Stimulated activated CD8-positive, alpha-beta memory T cell treated with anti-CD3 and anti-CD28 coated beads, Interleukin-15, amount 100 ng/mL, for 24 hours (primary cell): Measurements from ENCODE around the gene ADCK1.
"Not testable (repeated sequence)": the region's sequence is repeated elsewhere in the genome, so short reads cannot be mapped to it uniquely, and the experiment has no call there.

Experiments used
- DNase-seq: peaks from one replicate; pipeline ENCODE4 v3.0.0-alpha.2; 2020; ENCODE audit warnings: low read depth

ADCK1 gene

DNA sequence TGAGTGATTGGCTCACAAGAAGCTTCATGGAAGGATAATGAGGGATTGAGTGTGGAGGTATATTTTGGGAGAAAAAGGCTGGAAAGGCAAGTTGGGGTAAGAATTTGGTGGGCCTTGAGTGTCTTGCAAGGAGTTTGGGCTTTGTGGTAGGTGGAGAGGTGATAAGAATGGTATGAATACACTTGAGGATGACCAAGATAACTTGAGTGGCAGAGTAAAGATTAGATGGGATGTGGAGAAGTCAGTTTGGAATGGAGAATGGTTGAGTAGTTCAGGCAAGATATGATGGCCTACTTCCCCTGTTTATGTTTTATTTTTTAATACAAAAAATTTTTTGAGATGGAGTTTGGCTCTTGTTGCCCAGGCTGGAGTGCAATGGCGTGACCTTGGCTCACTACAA lies 9.1 kb downstream of the ADCK1 start:
- no peak for DNase-seq

DNA sequence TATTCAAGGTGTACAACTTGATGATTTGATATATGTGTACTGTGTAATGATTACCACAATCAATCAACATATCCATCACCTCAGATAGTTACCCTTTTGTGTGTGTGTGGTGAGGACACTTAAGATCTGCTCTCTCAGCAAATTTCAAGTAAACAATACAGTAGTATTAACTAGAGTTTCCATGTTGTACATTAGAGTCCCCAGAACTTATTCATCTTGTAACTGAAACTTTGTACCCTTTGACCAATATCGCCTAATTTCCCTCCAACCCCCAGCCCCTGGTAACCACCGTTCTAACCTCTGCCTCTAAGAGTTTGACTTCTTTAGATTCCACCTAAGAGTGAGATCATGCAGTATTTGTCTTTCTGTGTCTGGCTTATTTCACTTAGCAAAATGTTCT lies 12.1 kb downstream of the ADCK1 start:
- DNase-seq = no peak

DNA sequence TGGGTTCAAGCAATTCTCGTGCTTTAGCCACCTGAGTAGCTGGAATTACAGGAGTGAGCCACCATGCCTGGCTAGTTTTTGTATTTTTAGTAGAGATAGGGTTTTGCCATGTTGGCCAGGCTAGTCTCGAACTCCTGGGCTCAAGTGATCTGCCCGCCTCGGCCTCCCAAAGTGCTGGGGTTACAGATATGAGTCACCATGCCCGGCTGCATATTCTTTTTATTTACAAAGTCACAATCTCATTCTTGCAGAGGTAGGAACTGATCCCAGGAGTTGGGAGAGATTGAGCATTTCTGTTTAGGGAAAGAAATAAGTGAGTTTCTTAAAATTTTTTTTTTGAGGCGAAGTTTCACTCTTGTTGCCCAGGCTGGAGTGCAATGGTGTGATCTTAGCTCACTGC lies 12.8 kb downstream of the ADCK1 start:
- DNase-seq = not testable (repeated sequence)

DNA sequence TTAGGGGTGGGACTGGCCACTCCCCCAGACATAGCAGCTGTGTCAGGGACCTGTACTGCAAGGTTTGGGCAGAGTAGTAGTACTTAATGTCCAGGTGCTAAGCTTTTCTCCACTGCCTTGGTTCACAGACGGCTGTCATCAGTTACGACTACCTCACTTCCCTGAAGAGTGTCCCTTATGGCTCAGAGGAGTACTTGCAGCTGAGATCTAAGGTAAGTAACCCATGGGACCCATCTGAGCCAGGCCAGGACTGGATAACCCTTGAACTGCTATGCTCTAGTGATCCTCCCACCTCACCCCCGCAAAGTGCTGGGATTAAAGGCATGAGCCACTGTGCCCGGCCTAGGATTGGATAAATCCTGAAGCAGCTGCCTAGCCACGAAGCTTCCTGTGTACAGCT lies 22.4 kb downstream of the ADCK1 start:
- no peak for DNase-seq

DNA sequence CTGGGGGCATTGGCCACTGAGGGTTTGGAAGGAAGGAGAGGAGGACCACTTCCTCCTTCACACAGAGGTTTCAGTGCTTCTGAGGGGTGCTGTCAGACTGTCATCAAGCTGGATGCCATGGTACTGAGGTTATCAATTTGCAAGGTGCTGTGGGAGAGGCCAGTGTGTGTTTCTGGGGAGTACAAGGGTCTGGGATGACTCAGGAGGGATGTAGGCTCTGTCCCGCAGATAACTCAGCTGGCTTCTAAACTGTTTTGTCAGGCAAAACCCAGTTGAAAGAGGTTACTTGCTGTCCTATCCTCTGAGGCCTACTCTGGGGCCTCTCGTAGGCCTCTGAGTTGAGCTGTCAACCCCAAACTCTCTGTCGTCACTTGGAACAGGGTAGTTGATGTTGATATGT lies 22.8 kb downstream of the ADCK1 start:
- no peak for DNase-seq

DNA sequence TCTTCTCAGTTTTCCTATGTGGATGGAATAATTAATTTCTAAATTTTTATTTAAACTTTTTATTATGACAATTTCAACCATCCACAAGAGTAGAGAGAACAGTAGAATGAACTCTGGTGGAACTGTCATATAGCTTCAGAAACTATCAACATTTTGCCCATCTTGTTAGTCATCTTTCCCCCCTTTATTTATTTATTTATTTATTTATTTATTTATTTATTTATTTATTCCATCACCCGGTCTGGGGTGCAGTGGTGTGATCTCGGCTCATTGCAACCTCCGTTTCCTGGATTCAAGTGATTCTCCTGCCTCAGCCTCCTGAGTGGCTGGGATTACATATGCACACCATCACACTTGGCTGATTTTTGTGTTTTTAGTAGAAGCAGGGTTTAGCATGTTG lies 23.5 kb downstream of the ADCK1 start:
- DNase-seq = no peak

DNA sequence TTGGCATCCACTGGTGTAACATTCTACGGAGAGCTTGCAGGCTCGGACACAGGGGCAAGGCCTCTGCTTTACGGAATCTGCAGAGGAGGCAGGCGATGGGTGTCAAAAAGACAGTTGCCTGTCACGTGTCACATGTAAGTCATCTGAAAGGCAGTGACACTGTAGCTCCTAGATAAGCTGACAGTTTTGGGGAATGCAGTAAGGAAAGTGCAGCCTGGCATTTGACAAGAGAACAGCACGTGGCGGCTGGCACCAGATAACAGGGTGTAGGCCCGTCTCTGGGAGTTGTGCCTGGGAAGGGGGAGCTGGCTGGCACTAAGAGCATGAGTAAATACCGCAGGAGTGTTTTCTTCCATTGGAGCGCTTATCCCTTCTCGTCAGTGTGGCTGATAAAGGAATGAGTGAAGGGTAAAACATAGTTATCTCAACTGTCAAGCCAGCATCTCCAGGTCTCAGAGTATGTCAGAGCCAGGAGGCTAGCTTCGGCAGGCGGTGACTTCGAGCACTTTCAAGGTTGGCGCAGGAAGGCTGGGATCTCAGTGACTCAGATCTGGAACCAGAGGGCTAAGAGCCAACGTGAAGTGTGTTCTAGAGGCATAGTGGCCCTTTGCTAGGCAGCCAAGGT lies 26.1 kb downstream of the ADCK1 start:
- DNase-seq = no peak

DNA sequence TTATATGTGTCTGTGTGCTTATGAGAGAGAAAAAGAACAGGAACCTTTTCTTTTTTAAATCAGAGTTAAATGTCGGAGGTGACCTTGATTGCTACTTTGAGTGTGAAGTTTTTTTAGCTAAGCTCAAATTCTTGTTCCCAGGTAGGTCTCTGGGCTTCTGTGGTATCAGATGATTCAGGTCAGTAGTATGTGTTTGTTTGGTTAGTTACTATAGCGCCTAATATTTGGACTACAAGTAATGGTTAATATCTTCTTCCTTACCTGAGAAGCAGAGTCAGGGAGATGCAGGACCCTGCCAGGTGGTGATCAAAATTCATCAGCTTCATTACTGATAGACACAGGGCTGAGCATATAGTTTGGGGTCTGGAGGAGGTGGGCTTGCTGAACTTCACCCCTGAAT lies 30.8 kb downstream of the ADCK1 start:
- no peak for DNase-seq

DNA sequence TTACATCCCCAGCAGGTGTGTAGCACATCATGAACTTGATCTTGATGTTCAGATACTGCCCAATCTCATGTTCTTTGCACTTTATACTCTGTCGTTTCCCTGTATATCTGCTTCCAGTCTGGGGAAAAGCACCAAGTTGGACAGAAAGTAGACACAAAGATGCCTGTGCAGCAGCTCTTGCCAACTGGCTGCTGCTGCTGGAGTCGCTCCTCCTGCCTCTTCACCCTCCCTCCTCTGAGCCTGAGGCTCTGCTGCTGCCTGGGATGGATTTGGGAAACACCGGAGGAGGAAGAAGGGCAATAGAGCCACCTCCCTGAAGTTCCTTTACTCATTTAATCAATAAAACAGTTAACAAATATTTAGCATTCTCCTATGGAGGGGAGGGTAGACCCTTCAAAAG lies 32.4 kb downstream of the ADCK1 start:
- DNase-seq = no peak

DNA sequence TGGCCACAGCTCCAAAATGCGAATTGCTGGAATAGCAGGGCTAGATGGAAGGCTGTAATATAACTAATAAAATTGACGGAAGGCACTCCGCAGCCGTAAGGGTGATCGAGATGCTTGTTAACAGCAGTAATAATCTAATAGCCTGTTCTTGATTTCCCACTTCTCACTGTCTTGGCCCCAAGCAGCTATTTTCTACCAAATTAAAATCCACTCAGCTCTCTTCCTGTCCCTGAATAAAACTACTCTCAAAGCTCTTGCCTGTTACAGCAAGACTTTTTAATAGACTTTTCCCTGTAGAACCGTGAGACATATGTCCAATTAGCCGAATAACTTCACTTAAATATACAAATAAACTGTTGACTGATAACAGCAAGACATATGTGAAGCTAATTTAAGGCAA lies 38.0 kb downstream of the ADCK1 start:
- no peak for DNase-seq

DNA sequence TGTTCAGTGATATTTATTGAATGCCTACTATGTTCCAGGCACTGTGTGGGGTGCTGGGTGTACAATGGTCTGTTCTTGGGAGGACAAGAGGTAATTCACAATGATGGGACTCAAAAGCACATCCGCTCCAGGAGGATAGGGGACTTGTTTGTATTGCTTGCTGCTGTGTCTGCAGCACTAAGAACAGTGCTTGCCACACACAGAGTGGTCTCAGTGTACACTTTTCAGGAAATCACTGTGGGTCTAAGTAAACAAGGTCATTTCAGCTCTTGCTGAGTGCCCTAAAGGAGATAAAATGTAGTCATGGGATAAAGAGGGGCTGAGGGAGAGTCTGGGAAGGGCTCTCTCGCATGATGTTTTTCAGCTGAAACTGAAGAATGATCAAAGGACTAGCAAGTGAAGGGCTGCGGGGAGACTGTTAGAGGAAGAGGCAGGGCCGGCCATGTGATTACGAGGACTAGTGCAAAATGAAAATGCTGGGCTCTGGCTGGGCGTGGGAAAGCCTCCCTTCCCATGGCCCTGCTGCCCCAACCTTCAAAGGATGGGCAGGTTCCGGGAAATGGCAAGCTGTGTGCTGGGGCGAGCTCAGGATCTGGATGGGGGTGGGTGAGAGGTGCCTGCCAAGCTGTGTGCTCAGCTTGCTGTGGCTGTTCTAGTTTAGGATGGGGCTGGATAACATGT lies 39.1 kb downstream of the ADCK1 start:
- DNase-seq = no peak

DNA sequence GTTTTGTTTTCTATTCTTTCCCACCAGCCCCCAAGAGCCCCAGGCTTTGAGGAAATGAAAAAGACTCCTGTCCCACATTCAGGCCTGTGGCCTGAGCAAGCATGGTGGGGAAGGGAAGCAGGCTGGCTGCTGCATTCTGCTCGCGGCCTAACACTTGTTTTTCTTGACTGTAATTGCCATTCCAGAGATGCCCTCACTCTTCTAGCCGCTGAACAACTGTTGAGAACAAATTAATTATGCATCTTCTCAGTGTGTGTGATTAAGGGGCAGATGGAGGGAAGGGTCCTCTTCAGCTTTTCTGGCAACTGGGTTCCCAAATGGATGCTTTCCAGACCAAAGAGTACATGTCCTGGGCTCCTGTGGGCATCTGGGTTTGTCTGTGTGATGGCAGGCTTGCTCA lies 43.3 kb downstream of the ADCK1 start:
- no peak for DNase-seq

DNA sequence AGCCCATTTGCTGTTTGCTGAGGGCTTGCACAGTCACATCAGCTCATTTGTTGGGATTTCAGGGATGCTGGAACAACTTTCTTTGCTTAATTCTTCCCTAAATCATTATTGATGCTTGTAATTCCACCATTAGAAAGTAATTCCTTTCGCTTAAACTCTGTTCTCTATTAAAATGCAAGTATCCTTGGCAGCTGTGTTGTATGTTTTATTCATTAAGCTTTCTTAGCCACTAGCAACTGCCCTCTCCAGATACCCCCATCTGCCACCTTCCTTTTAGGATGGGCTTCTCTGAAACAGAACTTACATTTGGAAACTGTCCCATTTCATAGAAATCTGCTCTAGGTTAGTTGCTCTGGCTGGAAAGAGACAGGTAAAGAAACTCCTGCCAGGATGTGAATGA lies 43.7 kb downstream of the ADCK1 start:
- DNase-seq = no peak

DNA sequence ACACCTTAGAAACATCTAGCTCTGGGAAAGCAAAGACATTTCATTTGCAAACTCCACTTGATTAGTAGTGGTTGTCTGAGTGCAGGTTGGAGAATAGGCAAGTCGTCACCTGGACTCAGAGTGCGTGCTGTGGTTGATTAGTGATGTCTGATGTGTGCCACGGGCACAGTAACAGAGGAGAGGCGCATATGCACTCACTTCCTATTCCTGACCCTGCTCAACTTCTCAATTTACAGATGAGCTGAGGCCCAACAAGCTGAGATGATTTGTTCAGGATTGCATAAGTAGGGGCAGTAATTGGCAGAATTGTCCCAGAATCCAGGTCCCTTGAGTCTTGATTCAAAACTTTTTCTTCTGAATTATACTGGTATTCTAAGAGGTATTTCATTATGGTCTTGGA lies 44.9 kb downstream of the ADCK1 start:
- DNase-seq = no peak

DNA sequence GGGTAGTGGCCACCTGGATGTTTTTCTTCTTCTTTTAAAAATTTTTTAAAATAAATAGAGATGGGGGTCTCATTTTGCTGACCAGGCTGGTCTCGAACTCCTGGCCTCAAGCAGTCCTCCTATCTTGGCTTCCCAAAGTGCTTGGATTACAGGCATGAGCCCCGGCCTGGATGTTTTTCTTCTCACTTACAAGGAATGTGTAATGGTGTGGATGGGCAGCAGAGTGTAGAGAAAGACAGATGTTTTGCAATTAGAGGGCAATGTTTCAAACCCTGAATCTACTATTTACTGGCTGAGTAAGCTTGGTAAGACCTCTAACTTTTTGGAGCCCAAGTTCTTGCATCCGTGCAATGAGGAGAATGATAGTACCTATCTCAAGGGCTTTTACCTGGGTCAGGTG lies 48.1 kb downstream of the ADCK1 start:
- no peak for DNase-seq

DNA sequence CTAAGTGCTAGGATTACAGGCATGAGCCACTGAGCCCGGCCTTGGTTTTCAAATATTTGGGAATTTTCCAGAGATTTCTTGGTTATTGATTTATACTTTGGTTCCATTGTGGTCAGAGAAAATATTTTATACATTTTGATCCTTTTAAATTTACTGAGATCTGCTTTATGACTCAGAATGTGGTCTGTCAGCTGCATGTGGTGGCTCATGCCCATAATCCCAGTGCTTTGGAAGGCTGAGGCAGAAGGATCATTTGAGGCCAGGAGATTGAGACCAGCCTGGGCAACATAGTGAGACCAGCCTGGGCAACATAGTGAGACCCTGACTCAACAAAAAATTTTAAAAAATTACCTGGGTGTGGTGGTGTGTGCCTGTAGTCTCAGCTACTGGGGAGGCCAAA lies 49.8 kb downstream of the ADCK1 start:
- no peak for DNase-seq

DNA sequence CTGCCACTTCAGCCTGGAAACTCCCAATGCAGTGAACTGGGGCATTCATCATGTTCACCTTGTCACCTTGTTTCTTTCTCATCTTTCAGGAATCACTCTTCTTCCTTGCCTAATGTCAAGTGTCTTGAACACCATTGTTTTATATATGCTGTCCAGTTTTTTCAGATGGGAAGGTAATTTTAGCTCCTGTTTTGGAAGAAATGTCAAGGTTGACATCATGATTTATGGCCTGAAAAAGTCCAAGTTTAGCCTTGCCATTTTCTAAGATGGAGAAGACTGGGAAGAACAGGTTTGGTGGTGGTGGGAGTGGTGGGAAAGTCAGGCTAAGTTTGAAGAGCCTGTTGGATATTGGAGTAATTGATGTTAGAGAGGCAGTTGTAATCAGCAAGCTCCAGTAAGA lies 54.0 kb downstream of the ADCK1 start:
- no peak for DNase-seq

DNA sequence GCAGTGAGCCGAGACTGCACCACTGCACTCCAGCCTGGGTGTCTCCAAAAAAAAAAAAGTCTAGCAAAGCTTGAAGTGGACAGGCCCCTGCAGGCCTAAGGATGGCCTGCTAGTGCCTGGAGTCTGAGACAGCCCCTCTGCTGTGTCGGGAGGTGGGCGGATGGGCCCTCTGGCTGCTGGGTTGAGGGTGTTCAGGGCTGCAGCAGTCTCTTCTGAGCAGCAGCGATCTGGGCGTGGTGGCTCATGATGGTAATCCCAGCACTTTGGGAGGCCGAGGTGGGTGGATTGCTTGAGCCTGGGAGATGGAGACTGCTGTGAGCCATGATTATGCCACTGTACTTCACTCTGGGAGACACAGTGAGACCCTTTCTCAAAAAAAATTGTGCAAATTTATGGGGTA lies 57.0 kb downstream of the ADCK1 start:
- no peak for DNase-seq

DNA sequence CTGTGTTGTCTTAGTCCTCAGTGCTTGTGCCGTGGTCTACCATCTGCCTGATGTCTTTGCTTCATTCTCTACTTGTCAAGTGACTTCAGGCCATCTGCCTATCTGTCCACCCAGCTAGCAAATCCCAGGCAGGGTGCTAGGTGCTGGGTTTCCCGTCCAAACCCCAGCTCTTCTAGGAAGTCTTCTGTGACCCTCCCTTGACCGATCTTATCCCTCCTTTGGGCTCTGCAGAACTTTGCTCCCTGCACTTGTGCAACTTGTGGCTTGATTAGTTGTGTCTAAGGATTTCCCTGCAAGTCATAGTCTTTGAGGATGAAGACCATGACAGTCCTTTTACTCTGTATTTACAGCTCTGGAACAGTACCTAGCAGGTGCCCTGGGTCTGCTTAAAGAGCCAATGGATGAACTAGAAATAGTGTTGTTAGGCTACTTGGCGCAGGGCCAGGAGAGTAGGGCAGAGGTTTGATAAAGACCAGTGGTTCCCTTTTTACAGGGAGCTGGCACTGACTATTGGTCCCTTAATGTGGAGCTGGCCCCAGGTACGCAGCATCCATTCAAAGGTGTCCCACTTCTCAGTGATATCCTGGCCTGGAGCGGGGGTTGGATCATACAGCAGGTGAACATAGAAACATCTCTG lies 60.1 kb downstream of the ADCK1 start:
- DNase-seq = no peak

DNA sequence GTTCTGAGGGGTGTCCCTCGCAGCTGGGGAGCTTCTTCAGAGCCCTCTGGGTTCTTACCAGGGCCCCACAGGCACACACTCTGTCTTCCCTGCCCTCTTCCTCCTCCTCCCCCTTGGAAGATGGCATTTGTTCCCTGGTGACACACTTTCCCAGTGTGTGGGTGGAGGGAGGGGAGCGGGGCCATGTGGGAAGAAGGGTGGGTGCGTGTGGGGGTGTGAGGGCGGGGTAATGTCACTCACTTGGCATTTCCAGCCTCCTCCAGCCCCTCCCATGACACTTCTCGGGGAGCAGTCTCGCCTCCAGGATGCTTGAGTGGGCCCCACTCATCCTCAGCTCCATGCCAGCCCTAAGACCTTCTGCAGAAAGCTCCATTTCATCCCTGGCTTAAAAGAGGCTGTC lies 61.3 kb downstream of the ADCK1 start:
- no peak for DNase-seq

DNA sequence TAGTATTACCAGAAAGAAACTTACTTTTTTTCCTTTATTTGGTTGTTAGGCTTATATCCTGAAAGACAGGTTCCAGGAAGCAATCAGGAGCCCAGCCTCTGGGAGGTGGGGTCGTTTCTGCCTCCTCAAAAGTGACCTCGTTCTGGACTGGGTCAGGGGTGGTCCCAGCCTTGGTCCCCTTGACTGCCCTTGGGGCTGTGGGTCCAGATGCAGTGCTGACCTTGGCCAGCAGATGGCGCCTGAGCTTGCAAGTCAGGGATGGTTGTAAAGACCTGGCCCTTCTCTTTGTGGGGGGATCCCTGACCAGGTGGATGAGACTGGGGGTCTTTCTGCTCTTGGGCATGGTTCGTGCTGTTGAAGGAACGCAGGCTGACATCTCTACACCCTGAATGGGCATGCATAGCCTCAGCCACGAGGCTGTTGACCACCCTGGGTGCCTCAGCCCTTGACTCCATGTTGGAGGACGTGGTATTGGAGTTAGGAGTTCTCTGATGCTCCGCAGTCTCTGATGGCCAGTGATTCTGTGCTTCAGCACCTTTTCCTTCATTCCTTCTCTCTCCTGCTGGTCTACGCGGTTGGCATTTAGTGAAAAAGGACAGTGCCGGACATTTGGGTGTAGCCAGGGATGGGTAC lies 62.4 kb downstream of the ADCK1 start:
- DNase-seq = peak; percentile 76

DNA sequence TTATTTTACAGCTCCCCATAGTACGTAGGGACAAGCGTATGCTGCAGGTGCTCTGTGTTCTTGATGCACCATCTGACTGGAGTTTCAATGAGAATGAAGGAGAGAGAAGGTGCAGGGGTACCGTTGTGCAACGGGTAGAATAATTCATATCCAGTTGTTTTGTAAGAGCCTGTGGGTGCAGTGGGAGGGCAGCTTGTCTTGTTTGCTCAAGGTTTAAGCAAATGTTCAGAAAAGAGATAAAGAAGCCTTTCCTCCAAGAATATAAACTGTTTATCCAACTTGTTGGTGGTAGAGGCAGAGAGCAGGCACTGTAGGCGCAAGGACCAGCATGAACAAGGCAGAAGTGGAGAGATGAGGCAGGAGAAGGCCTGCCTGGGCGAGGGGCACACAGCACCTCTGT lies 64.2 kb downstream of the ADCK1 start:
- DNase-seq = no peak

DNA sequence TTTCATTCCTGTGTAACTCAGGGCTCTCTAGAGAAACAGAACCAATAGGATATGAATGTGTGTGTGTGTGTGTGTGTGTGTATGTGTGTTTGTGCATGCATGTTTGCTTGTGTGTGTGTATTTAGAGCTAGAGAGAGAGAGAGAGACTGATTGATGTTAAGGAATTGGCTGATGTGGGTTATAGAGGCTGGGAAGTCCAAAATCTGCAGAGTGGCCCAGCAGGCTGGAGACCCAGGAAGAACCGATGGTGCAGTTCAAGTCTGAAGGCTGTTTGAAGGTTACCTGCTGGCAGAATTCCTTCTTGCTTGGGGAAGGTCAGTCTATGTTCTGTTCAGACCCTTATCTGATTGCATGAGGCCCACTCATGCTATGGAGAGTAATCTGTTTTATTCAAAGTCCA lies 64.7 kb downstream of the ADCK1 start:
- no peak for DNase-seq
